Upper lobe of right lung (tissue), 1 donor: ENCODE measurements around the gene TEX2. TPM values are rescaled to one million over a fixed set of nuclear protein-coding genes. Genes with fewer than 3 reads are reported as not detected.
"Not testable (repeated sequence)": the region's sequence is repeated elsewhere in the genome, so short reads cannot be mapped to it uniquely, and the experiment has no call there.

Experiments
- ATAC-seq: fragments of 200-7000 bp; cut with Tn5 transposase; one replicate; pipeline ENCODE4 v1.9.1; 2020; ENCODE audit warnings: mild to moderate bottlenecking, moderate library complexity
- DNase-seq: peaks from one replicate; pipeline ENCODE4 v3.0.0-alpha.2; 2020
- H3K27ac ChIP-seq: fragments of 200-600 bp; one replicate; pipeline ENCODE4 v1.8.0; 2022
- H3K27me3 ChIP-seq: fragments of 200-600 bp; one replicate; pipeline ENCODE4 v1.8.0; 2022; ENCODE audit warnings: mild to moderate bottlenecking
- H3K36me3 ChIP-seq: fragments of 200-600 bp; one replicate; pipeline ENCODE4 v1.8.0; 2022
- H3K4me1 ChIP-seq: fragments of 200-600 bp; one replicate; pipeline ENCODE4 v1.8.0; 2022
- H3K4me3 ChIP-seq: fragments of 200-600 bp; one replicate; pipeline ENCODE4 v1.8.0; 2022; ENCODE audit warnings: mild to moderate bottlenecking
- H3K9me3 ChIP-seq: fragments of 200-600 bp; one replicate; pipeline ENCODE4 v1.8.0; 2022
- intact Hi-C: fragments of 100-400 bp; cut with DNase I; formaldehyde crosslinking; loops from one replicate; pipeline ENCODE4 v1.11.0; 2022
- total RNA-seq: library from RNA; stranded (reverse); fragmentation: NEBNext Ultra II Directional; extraction: Animal tissue kit (Norgen Biotek cat#: 25700); gene quantifications from one replicate; pipeline ENCODE4 v1.2.1, GENCODE V29; 2021
- TF ChIP-seq, protein P1 (sequence below): fragments of 200-600 bp; IDR thresholded peaks from one replicate; pipeline ENCODE4 v1.8.0; 2022; ENCODE audit warnings: antibody characterized with exemption
- donor health status: DM: no; HTN: yes; CAD: no; lungs with severe emphysema.

TEX2 gene
- total RNA-seq, 1 donor from 2014 or later, result 50.6 TPM

DNA sequence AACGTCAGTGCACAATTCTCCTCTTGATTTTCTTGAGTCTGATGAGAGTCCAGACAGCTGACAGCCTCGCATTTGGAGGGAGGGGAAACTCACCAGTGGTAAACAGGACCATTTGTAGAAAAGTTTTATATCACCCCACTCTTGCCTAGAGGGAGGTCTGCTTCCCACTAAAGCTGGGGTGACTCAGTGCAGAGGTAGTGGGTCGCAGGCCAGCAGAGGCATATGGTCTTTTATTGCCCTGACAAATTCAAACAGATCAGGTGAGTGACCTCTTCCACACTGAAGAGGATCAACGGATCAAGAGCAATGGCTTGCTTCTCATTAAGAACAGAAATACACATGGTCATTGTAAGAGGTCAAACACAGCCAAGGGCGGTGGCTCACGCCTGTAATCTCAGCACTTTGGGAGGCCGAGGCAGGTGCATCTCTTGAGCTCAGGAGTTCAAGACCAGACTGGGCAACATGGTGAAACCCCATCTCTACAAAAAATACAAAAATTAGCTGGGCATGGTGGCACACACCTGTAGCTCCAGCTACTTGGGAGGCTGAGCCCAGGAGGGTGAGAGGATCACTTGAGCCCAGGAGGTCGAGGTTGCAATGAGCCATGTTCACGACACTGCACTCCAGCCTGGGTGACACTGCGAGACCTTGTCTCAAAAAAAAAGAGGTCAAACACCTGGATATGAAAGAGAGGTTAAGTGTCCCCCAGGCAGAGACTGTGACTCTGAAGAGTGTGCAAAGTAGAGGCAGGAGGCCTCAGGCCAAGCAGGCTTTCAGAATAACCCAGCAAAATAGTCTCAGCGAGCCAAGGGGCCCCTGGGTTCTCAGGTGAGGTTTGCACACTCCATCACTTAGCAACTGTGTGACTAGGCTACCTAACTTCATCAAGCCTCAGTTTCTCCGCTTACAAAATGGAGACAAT lies 76.6 kb downstream of the TEX2 start:
- Histone ChIP-seq H3K4me1 (peaks cover 15% of the 10 kb centered on the region), H3K27ac (peak overlapping the region; percentile 37), H3K27me3 (no peaks in the 10 kb centered on the region), H3K4me3 (no peak overlapping the region), H3K9me3 (no peaks in the 10 kb centered on the region), H3K36me3 (peaks cover 7% of the 10 kb centered on the region)
- TF ChIP-seq, protein P1, sequence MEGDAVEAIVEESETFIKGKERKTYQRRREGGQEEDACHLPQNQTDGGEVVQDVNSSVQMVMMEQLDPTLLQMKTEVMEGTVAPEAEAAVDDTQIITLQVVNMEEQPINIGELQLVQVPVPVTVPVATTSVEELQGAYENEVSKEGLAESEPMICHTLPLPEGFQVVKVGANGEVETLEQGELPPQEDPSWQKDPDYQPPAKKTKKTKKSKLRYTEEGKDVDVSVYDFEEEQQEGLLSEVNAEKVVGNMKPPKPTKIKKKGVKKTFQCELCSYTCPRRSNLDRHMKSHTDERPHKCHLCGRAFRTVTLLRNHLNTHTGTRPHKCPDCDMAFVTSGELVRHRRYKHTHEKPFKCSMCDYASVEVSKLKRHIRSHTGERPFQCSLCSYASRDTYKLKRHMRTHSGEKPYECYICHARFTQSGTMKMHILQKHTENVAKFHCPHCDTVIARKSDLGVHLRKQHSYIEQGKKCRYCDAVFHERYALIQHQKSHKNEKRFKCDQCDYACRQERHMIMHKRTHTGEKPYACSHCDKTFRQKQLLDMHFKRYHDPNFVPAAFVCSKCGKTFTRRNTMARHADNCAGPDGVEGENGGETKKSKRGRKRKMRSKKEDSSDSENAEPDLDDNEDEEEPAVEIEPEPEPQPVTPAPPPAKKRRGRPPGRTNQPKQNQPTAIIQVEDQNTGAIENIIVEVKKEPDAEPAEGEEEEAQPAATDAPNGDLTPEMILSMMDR, result no peak
- intact Hi-C loops, result no loop called here
- ATAC-seq, result no peak
- no peak for DNase-seq

DNA sequence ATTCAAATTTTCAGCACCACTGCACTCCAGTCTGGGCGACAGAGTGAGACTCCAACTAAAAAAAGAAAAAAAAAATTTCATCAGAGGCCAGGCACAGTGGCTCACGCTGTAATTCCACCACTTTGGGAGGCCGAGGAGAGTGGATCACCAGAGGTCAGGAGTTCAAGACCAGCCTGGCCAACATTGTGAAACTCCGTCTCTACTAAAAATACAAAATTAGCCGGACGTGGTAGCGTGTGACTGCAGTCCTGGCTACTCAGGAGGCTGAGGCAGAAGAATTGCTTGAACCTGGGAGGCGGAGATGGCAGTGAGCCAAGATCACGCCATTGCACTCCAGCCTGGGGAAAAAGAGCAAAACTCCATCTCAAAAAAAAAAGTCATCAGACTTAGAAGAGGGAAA lies 77.5 kb downstream of the TEX2 start:
- H3K9me3 ChIP-seq, intact Hi-C loops, H3K36me3 ChIP-seq, H3K4me3 ChIP-seq, H3K27me3 ChIP-seq: not testable (repeated sequence)
- Histone ChIP-seq H3K27ac (peak overlapping the region; percentile 37), H3K4me1 (peaks cover 11% of the 10 kb centered on the region)
- DNase-seq (peak; percentile 69), ATAC-seq (peak; percentile 56)

DNA sequence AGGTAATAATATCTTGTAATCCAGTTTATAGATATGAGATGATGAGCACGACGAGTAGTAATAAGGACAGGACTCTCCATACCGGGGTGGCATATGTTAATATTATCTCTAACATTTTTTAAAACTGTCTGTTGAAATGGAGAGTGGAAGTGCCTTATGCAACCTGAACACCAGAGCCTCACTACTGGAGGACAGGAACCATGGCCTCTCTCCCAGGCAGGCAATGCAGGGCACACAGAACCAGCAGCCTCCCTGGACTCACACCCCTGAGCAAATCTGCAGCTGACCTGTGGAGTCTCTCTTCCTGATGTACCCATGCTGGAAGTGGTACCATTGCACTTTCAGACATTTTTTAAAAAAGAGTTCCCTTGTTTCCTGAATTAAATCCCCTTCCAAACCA lies 78.0 kb downstream of the TEX2 start:
- Histone ChIP-seq H3K27ac (peak overlapping the region; percentile 30), H3K4me3 (no peak overlapping the region), H3K4me1 (peaks cover 10% of the 10 kb centered on the region), H3K27me3 (no peaks in the 10 kb centered on the region), H3K9me3 (no peaks in the 10 kb centered on the region), H3K36me3 (peaks cover 7% of the 10 kb centered on the region)
- intact Hi-C loops, result no loop called here
- peak; percentile 44 for ATAC-seq
- TF ChIP-seq, protein P1, result no peak
- DNase-seq, result no peak

DNA sequence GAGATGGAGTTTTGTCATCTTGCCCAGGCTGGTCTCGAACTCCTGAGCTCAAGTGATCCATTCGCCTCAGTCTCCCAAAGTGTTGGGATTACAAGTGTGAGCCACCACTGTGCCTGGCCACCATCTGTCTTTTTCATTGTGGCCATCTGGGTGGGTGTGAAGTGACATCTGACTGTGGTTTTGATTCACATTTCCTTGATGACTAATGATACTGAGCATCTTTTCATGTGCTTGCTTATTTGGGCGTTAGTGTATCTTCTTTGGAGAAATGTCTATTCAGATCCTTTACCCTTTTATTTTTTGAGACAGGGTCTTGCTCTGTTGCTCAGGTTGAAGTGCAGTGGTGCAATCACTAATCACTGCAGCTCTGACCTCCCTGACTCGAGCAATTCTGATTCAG lies 79.2 kb downstream of the TEX2 start:
- H3K4me3 ChIP-seq, result no peak overlapping the region
- intact Hi-C loops, result no loop called here

DNA sequence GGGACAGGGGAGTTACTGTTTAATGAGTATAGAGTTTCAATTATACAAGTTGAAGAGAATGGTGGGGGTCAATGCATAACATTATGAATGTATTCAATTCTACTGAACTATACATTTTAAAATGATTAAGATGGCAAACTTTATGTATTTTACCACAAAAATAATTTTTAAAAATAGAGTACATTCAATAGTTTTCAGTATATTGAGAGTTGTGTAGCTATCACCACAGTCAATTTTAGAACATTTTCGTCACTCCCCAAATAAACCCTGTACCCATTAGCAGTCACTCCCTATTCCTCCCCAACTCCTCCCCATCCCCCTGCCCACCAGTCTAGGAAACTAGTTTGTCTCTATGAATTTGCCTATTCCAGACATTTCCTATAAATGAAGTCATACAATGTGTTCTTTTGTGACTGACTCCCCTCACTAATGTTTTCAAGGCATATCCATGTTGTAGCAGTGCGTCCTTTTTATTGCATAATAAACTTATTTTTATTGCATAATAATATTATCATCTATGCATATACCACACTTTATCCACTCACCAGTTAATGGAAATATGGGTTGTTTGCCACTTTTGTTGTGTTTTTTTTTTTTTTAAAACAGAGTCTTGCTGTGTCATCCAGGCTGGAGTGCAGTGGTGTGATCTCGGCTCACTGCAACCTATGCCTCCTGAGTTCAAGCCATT lies 80.6 kb downstream of the TEX2 start:
- Histone ChIP-seq H3K4me1 (peaks cover 15% of the 10 kb centered on the region), H3K27me3 (no peaks in the 10 kb centered on the region), H3K9me3 (no peaks in the 10 kb centered on the region), H3K36me3 (peaks cover under 1% of the 10 kb centered on the region), H3K27ac (no peak overlapping the region), H3K4me3 (no peak overlapping the region)
- ATAC-seq, result no peak
- no peak for DNase-seq
- intact Hi-C loops, result no loop called here
- TF ChIP-seq, protein P1, result no peak

More for the DNA sequence above, 79.2 kb downstream of the TEX2 start:
- TF ChIP-seq, protein P1, result no peak
- ATAC-seq (peak; percentile 46), DNase-seq (no peak)
- H3K27me3 ChIP-seq, result no peaks in the 10 kb centered on the region
- no peaks in the 10 kb centered on the region for H3K9me3 ChIP-seq
- H3K36me3 ChIP-seq, result peaks cover 7% of the 10 kb centered on the region
- no peak overlapping the region for H3K27ac ChIP-seq
- H3K4me1 ChIP-seq, result peaks cover 10% of the 10 kb centered on the region
